ENCODE results near the gene ZNF81.
"Not testable (repeated sequence)": the region's sequence is repeated elsewhere in the genome, so short reads cannot be mapped to it uniquely, and the experiment has no call there.

The ZNF81 gene

GRCh38 chrX:47846040-47846439 lies 9.3 kb downstream of the ZNF81 start:
- no peak for DNase-seq

- DNase-seq: no peak
Observed at GRCh38 chrX:47849778-47850177, 13.1 kb downstream of the ZNF81 start.

GRCh38 chrX:47850389-47850788 lies 13.7 kb downstream of the ZNF81 start:
- DNase-seq: not testable (repeated sequence)

- DNase-seq: no peak
Observed at GRCh38 chrX:47850901-47851300, 14.2 kb downstream of the ZNF81 start.

GRCh38 chrX:47854474-47854873 lies 17.8 kb downstream of the ZNF81 start:
- no peak for DNase-seq

DNA sequence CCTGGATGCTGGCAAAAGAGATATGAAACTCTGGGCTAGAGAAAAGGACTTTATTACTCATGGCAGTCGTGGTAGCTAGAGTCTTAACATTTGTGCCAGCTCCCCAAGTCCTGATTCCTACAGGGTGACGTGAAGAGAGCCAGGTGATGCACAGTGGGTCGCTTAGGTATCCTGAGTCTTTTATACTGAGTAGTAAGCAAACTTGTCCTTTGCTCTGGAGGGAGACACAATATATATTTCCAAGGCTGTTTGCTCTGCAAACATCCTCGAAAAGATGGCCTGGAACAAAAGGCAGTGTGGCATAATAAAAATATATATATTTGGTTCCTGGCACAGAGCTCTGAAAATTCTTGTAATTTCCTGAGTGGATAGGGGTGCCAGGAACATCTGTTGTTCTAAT lies 23.0 kb downstream of the ZNF81 start:
- DNase-seq: no peak

DNA sequence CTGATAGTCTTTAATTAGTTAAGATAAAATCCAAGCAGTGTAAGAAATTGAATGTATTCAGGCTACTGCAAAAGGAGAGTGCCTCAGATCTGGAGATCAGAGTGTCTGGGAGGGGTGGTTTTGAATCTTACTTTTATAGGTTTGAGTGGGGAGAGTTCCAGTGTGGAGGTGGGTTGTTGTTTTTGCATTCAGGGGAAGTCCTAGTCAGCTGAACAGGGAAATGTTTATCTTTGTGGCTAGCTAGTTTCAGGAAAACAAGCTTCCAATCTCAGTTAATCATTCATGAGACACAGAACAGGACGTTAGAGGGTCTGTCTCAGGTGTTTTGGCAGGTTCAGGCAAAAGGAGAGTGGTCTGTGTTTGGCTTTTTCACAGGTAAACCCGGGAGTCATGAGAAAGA lies 26.0 kb downstream of the ZNF81 start:
- DNase-seq: no peak

DNA sequence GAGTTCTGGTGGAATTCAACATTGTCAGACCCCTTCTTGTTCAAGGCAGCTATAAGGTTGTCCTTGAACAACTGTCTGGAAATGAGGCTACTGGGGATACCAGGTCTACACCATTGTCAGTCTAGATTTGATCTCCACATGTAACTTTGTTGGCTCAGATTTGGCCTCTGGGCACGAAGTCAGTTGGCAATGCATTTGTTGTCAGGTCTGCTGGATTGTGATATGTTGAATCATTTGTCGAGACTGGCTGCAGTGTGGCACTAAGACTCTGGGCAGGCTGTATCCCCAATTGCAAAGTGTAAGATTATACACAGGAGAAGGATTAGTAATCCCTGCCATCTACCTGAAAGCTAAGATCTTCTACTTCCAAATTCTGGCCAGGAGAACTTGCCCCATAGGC lies 26.5 kb downstream of the ZNF81 start:
- DNase-seq: no peak

DNA sequence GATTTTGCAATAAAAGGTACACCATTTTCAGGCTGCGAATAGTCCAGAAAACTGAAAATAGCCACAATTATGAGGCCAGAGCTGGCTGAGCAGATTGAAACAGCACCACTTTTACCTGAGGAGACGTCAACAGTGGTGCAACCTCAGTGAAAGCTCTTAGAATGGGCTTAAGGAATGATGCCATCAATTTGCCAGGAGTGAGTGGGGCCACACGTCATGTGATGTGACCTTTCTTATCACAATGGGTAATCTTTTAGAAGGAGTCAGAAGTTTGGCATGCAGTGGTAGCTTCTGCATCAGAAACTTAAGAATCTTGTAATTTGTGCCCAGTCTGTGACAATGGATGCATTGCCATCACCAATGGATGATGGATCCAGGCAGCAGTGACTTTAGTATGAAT lies 27.6 kb downstream of the ZNF81 start:
- no peak for DNase-seq

DNA sequence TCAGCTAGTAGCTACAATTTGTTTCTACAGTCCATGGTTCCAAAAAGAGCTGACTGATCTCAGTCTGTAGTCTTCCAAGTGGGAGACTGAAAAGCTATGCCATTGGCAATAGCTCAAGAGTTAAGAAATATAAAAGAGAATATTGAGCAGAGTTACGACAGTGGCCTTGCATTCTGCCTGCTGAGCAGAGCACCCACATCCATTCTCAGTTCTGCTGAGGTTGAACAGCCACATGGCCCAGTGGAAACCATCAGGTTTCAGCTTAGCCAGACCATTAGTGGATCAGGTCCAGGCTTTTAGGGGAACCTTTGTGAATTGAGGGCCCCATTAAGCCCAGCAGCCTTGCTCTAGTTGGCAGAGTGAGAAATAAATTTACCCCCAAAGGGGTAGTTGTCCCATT lies 28.1 kb downstream of the ZNF81 start:
- DNase-seq: no peak

DNA sequence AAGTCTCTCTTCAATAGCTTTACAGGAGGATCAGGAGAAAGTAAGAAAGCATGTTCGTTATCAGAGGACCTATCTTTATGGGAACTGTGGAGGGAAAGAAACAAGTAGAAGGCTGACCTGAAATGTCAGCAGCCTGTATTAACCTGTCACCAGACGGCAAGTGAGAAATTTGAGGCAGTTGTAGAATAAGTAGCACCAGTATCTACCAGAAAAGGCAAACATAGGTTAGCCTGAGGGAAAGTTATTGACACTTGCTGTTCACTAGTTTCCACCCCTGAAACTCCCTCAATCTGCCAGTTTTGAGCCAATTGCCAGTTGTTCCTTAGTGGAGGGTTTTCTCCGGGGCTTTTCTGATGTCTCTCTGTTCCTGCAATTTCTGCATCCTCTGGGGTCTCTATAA lies 36.4 kb downstream of the ZNF81 start:
- no peak for DNase-seq

DNA sequence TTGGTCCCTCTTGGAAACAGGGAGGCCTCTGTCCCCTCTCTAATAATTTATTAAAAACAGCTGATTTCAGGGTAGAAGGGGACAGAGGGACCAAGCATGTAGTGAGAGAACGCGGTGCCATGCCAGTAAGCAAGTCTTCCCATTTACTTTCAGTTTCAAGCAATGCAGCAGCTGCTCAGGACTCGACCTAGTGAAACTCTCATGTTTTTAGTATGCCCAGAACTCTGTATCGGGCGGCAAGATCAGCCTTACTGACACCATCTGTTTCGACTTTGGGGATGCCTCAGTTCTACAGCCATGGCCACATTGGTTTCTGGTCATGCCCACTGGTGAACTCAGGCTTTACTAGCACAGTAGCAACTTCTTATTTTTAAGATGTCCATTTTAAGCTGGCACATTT lies 40.6 kb downstream of the ZNF81 start:
- no peak for DNase-seq

DNA sequence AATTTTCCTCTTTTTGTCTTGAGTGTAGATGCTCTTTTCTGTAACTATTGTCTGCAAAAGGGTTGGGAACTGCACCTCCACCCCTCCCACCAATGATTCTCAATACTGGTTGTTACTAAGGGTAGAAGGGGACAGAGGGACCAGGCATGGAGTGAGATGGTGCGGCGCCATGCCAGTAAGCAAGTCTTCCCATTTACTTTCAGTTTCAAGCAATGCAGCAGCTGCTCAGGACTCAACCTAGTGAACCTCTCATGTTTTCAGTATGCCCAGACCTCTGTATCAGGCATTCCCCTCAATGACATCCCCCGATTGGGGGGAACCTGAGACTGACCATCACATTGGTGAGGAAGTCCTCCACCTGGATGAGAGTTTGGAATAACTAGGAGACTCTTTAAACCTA lies 41.5 kb downstream of the ZNF81 start:
- no peak for DNase-seq

DNA sequence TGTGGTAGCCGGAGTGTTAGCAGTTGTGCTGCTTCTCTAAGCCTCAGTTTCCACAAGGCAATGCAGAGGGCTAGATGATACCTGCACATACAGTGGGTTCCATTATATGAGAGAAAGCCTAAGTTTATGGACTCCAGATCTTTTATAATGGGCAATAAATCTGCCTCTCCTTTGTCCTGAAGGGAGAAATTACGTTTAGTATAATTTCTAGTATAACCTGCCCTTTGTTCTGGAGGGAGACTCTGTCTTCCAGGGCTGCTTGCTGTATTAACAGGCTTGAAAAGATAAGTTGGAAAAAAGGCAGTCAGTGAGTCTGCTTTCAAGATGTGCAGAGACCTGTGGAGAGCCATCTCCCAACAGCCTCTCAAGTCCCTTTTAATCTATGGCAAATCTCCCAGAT lies 42.8 kb downstream of the ZNF81 start:
- no peak for DNase-seq

DNA sequence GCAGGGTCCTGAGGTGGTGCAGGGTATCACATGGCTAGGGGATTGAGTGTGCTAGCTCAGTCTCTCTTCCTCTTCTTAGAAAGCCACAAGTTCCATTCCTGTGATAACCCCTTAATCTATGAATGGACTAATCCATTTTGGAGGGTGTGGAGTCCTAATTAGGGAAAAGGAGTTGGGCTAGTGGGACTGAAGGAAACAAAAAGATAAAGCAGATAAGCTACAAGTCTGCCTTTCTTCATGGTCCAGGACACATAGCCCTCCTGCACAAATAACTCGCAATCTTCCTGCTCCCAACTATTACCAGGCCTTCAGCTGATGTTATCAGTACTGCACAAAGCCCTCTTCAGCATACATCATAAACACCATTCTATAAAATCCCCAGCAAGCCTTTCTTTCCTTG lies 44.2 kb downstream of the ZNF81 start:
- no peak for DNase-seq

DNA sequence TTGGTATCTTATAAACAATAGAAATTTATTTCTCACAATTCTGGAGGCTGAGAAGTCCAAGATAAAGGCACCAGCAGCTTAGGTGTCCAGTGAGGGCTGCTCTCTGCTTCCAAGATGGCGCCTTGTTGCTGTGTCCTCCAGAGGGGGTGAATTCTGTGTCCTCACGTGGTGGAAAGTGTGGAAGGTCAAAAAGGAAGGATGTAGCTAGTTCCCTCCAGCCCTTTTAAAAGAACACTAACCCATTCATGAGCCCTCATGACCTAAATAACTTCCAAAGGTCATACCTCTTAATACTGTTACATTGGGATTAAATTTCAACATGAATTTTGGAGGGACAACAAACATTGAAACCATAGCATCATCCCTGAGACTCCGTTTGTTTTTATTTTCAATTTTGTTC lies 48.8 kb downstream of the ZNF81 start:
- no peak for DNase-seq

- DNase-seq: no peak
Observed at GRCh38 chrX:47898024-47898423, 61.3 kb downstream of the ZNF81 start.

GRCh38 chrX:47900833-47901232 lies 64.1 kb downstream of the ZNF81 start:
- no peak for DNase-seq

GRCh38 chrX:47902161-47902560 lies 65.5 kb downstream of the ZNF81 start:
- DNase-seq: no peak

- DNase-seq: no peak
Observed at GRCh38 chrX:47915886-47916493, 79.3 kb downstream of the ZNF81 start.

DNA sequence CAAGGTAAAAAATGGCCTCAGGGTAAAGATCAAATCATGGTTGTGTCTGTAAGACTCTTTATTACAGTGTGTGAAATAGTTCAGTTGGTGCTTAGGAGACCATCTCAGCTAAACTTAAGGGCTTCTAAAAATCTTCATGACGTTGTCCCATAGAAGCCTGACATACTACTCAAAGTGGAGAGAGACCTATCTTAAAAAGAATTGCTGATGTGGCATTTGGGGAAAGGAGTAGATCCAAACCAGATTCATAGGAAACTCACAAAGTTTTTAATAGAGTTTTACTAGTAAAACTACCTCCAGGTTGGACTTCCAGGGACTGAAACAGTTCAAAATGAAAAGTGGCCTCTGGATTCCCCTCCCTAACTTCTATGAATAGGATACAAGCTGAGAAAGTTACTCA lies 81.6 kb downstream of the ZNF81 start:
- DNase-seq: no peak

- DNase-seq: no peak
Observed at GRCh38 chrX:47927212-47927611, 90.5 kb downstream of the ZNF81 start.

- DNase-seq: not testable (repeated sequence)
Observed at GRCh38 chrX:47931970-47932369, 95.3 kb downstream of the ZNF81 start.

DNA sequence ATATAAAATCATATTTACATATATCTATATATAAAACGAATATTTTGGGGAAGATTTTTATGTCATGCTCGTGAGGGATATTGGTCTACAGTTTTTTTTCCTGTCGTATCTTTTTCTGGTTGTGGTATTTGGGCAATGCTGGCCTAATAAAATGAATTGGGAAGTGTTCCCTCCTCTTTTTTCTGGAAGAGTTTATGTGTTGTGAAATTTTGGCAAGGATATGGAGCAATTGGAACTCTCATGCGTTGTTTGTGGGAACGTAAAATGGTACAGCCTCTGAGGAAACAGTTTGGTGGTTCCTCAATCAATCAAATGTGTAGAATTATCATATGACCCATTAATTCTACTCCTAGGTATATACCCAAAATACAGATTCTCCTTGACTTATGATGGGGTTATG lies 97.2 kb downstream of the ZNF81 start:
- DNase-seq: no peak

DNA sequence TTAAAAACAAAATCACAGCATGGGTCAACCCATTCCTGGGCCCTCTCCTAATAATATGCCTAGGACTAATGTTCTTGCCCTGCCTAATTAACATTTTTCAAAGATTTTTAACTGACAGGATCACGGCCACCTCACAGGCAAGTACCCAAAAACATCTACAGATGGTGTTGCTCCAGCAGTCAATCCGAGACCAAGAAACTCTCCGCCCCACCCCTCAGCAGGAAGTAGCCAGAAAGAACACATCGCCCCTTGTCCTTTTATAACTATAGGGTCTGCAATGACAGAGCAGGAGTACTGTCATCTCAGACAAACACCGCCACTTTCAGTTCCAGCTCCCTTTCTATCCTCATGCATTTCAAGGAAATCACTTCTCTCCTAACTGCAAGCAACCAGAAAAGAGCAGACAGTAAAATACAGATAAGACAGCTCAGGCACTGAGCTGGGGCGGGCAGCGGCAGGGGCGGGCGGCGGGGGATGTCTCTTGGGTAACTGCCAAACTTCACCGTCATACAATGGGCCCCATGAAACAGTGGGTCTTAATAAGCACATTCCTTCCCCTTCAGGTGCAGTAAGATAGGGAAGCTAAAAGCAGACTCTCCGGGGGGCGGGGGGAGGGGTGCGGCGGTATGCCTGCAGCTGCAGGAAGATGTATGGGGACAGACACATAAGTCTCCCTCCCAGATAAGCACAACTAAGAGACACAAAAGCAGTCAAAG lies 99.7 kb downstream of the ZNF81 start:
- no peak for DNase-seq

All from DMS79 treated with DMSO at 0.1 percent for 48 hours (cell line).